Heart left ventricle (tissue), 13 donors: ENCODE results near the gene NDUFV1.

Experiments used
- CTCF ChIP-seq, 12 donors: fragments of 200-600 bp; sonication (generic) in 4 of 12; IDR thresholded peaks; one replicate each; pipeline versions ENCODE4 v1.5.0 to v1.8.0; 2018 to 2022; ENCODE audit warnings: antibody characterized with exemption in 12 of 12, mild to moderate bottlenecking in 5 of 12
- POLR2A ChIP-seq, 2 donors: fragments of 450-650 bp; IDR thresholded peaks; one replicate each; pipeline ENCODE4 v1.6.1; 2017; ENCODE audit warnings: antibody characterized with exemption in 2 of 2, mild to moderate bottlenecking in 2 of 2, moderate library complexity in 2 of 2
- donor health status: ischemic (EF 13 %, LVEDD 7.1; RV severe dilation, severe dysfunction).
- donor health status: DM: no; HTN: yes; CAD: no.
- donor health status: DM: no; HTN: no; CAD: no.
- donor health status: ischemic (EF 25% LVEDD 6.9; RV normal size, moderate dysfunction).
- donor health status: ischemic (EF 25% LVEDD 5.7; RV mildly dilated, moderate dysfunction).
- donor health status: ischemic (EF 35%, LVEDD 5.7; RV mildly dilated, moderate dysfunction).
- donor health status: nonischemic (EF 11% LVEDD 7.7; RV severe dilation, severe dysfunction).
- donor health status: DM: yes; HTN: yes; CAD: no.
- donor health status: PGD.
- donor health status: ischemic (EF 29% LVEDD 5.4; RV normal size, mild dysfunction).
- donor health status: nonischemic (EF 23%, LVEDD 6.1; RV moderate dilation, normal function).

GRCh38 chr11:67640021-67640757 is 33.5 kb downstream of the NDUFV1 start:
- TF ChIP-seq CTCF (IDR thresholded peaks at IDR 0.05) (peak in 11 of 12 donors; percentile 35 to 69 (median 51)), POLR2A (IDR thresholded peaks at IDR 0.05) (no peak)
